Measurements from ENCODE around the gene UNC5C.

- TF ChIP-seq EZH2phosphoT487 (IDR thresholded peaks at IDR 0.05; ENCODE audit: borderline replicate concordance, low read depth), result no peak
- TF ChIP-seq CHD2 (IDR thresholded peaks at IDR 0.05; ENCODE audit: low read length, partially characterized antibody), result no peak
- no peak for TF ChIP-seq MAX (IDR thresholded peaks at IDR 0.05; ENCODE audit: low read depth)
- TF ChIP-seq TAF1 (IDR thresholded peaks at IDR 0.05; ENCODE audit: borderline replicate concordance, low read depth, low read length), result no peak
- TF ChIP-seq CTCF (IDR thresholded peaks at IDR 0.05), result no peak
- TF ChIP-seq GABPA (IDR thresholded peaks at IDR 0.05; ENCODE audit: low read depth), result no peak
- no peak for TF ChIP-seq NRF1 (IDR thresholded peaks at IDR 0.05; ENCODE audit: low read depth, low read length)
- no peak for TF ChIP-seq REST (IDR thresholded peaks at IDR 0.05; ENCODE audit: low read depth, low read length)
- TF ChIP-seq SIN3A (IDR thresholded peaks at IDR 0.05; ENCODE audit: borderline replicate concordance, low read depth, low read length), result no peak
- TF ChIP-seq, protein P1, sequence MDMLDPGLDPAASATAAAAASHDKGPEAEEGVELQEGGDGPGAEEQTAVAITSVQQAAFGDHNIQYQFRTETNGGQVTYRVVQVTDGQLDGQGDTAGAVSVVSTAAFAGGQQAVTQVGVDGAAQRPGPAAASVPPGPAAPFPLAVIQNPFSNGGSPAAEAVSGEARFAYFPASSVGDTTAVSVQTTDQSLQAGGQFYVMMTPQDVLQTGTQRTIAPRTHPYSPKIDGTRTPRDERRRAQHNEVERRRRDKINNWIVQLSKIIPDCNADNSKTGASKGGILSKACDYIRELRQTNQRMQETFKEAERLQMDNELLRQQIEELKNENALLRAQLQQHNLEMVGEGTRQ (IDR thresholded peaks at IDR 0.05; ENCODE audit: borderline replicate concordance, low read depth, low read length), result no peak
- no peak for TF ChIP-seq NFIC (IDR thresholded peaks at IDR 0.05; ENCODE audit: borderline replicate concordance)
- no peak for TF ChIP-seq YY1 (IDR thresholded peaks at IDR 0.05; ENCODE audit: low read depth)
Measured at GRCh38 chr4:95209927-95210326, 338.8 kb downstream of the UNC5C start.
